GM23338 (cell line): ENCODE results near the gene SMTNL2. TPM values are rescaled to one million over a fixed set of nuclear protein-coding genes. Genes with fewer than 3 reads are reported as not detected.

ENCODE experiments used
- ATAC-seq: fragments of 200-7000 bp; cut with Tn5 transposase; 3 replicates; pipeline ENCODE4 v1.9.1; 2020
- DNase-seq: peaks from one replicate; pipeline ENCODE4 v3.0.0-alpha.2; 2015; ENCODE audit warnings: low spot score
- H2AFZ ChIP-seq: fragments of 200-600 bp; sonication (generic); 2 replicates; pipeline ENCODE4 v1.8.0; 2016; ENCODE audit warnings: antibody characterized with exemption, mild to moderate bottlenecking, moderate library complexity
- H3F3A ChIP-seq: fragments of 200-600 bp; sonication (generic); replicated peaks from 2 replicates; pipeline ENCODE4 v1.8.0; 2017; ENCODE audit warnings: antibody characterized with exemption, mixed run types, low read depth
- H3K27ac ChIP-seq: fragments of 200-600 bp; sonication (generic); 2 replicates; pipeline ENCODE4 v1.6.1; 2016; ENCODE audit warnings: low read depth
- H3K27me3 ChIP-seq: fragments of 200-600 bp; sonication (generic); 2 replicates; pipeline ENCODE4 v1.8.0; 2016; ENCODE audit warnings: mild to moderate bottlenecking, mixed run types, moderate library complexity; ENCODE audit not compliant: insufficient read depth
- H3K36me3 ChIP-seq: fragments of 200-600 bp; sonication (generic); 2 replicates; pipeline ENCODE4 v1.8.0; 2016; ENCODE audit warnings: mild to moderate bottlenecking; ENCODE audit not compliant: insufficient read depth
- H3K4me1 ChIP-seq: fragments of 200-600 bp; sonication (generic); 2 replicates; pipeline ENCODE4 v1.8.0; 2016; ENCODE audit warnings: mild to moderate bottlenecking, moderate library complexity; ENCODE audit not compliant: insufficient read depth
- H3K4me2 ChIP-seq: fragments of 200-600 bp; sonication (generic); 2 replicates; pipeline ENCODE4 v1.7.1; 2017; ENCODE audit warnings: mixed run types
- H3K4me3 ChIP-seq: fragments of 200-600 bp; sonication (generic); 2 replicates; pipeline ENCODE4 v1.6.1; 2016; ENCODE audit warnings: mixed run types
- H3K79me2 ChIP-seq: fragments of 200-600 bp; sonication (generic); replicated peaks from 2 replicates; pipeline ENCODE4 v1.8.0; 2017; ENCODE audit warnings: mild to moderate bottlenecking; ENCODE audit not compliant: insufficient read depth
- H3K9me2 ChIP-seq: fragments of 200-600 bp; sonication (generic); 2 replicates; pipeline ENCODE4 v1.8.0; 2017; ENCODE audit not compliant: insufficient read depth
- H4K20me1 ChIP-seq: fragments of 200-600 bp; sonication (generic); replicated peaks from 2 replicates; pipeline ENCODE4 v1.8.0; 2017; ENCODE audit warnings: mild to moderate bottlenecking; ENCODE audit not compliant: insufficient read depth
- H3K27ac Mint-ChIP-seq: 2 replicates; pipeline ENCODE4 v1.8.0; 2020; ENCODE audit warnings: inconsistent platforms, mild to moderate bottlenecking, moderate library complexity, mixed read lengths
- H3K27me3 Mint-ChIP-seq: 3 replicates; pipeline ENCODE4 v1.8.0; 2022; ENCODE audit warnings: low read depth, mild to moderate bottlenecking, moderate library complexity, mixed read lengths, inconsistent platforms; ENCODE audit not compliant: insufficient read depth, poor library complexity
- H3K36me3 Mint-ChIP-seq: 3 replicates; pipeline ENCODE4 v1.8.0; 2021; ENCODE audit warnings: low read depth, mild to moderate bottlenecking, inconsistent platforms, moderate library complexity, mixed read lengths
- H3K4me1 Mint-ChIP-seq: 3 replicates; pipeline ENCODE4 v1.8.0; 2020; ENCODE audit warnings: mild to moderate bottlenecking, inconsistent platforms, mixed read lengths
- H3K4me3 Mint-ChIP-seq: 3 replicates; pipeline ENCODE4 v1.8.0; 2021; ENCODE audit warnings: moderate library complexity, mild to moderate bottlenecking, inconsistent platforms, mixed read lengths
- H3K9me3 Mint-ChIP-seq: 3 replicates; pipeline ENCODE4 v1.8.0; 2020; ENCODE audit warnings: moderate library complexity, mild to moderate bottlenecking, inconsistent platforms, mixed read lengths
- CREB1 ChIP-seq: fragments of 250-450 bp; sonication (Bioruptor Pico); IDR thresholded peaks from 2 replicates; pipeline ENCODE4 v1.5.0; 2020; ENCODE audit warnings: low read depth, mild to moderate bottlenecking, moderate library complexity
- CTCF ChIP-seq, 2 experiments: fragments of 200-600 bp in 1 of 2; sonication (generic) in 1 of 2; conservative IDR thresholded peaks; 2 replicates each; pipeline versions ENCODE4 v1.5.1 to v1.6.1; 2016 to 2017; ENCODE audit warnings: antibody characterized with exemption in 2 of 2, low read depth in 2 of 2, mild to moderate bottlenecking in 2 of 2, moderate library complexity in 1 of 2
- ETS1 ChIP-seq: IDR thresholded peaks from 2 replicates; pipeline ENCODE4 v1.6.1; 2016; ENCODE audit warnings: antibody characterized with exemption
- EZH2phosphoT487 ChIP-seq: fragments of 200-600 bp; sonication (generic); IDR thresholded peaks from one replicate; pipeline ENCODE4 v1.8.1; 2018; ENCODE audit warnings: antibody characterized with exemption; ENCODE audit not compliant: unreplicated experiment
- NANOG ChIP-seq: IDR thresholded peaks from 2 replicates; pipeline ENCODE4 v1.6.1; 2016; ENCODE audit warnings: antibody characterized with exemption, borderline replicate concordance
- POLR2AphosphoS5 ChIP-seq: IDR thresholded peaks from 2 replicates; pipeline ENCODE4 v1.6.1; 2016; ENCODE audit warnings: antibody characterized with exemption, low read depth
- REST ChIP-seq: IDR thresholded peaks from one replicate; pipeline ENCODE4 v1.6.1; 2018; ENCODE audit warnings: antibody characterized with exemption; ENCODE audit not compliant: unreplicated experiment
- STAT1 ChIP-seq: IDR thresholded peaks from one replicate; pipeline ENCODE4 v1.6.1; 2016; ENCODE audit warnings: antibody characterized with exemption; ENCODE audit not compliant: unreplicated experiment
- ZNF114 ChIP-seq: fragments of 250-450 bp; sonication (Bioruptor Pico); IDR thresholded peaks from 2 replicates; pipeline ENCODE4 v1.5.0; 2020; ENCODE audit warnings: mild to moderate bottlenecking, moderate library complexity
- ZNF331 ChIP-seq: fragments of 250-450 bp; sonication (Bioruptor Pico); IDR thresholded peaks from 2 replicates; pipeline ENCODE4 v1.5.0; 2020; ENCODE audit warnings: low read depth, mild to moderate bottlenecking, moderate library complexity
- polyA plus RNA-seq: library from polyadenylated mRNA; unstranded; fragments of >200 nt; fragmentation: Nextera tagmentation; extraction: Ambion mirVana; gene quantifications from 2 replicates; pipeline ENCODE4 v1.2.1, GENCODE V29; 2016
- total RNA-seq: library from RNA; depleted of rRNA; stranded (reverse); fragments of >200 nt; shearing (Covaris generic); gene quantifications from 2 replicates; pipeline ENCODE4 v1.2.3, GENCODE V29; 2014

Gene SMTNL2
- total and polyA plus RNA-seq, 2 experiments from 2014 or later: 1.3 to 4.3 TPM

GRCh38 chr17:4600563-4600962 lies 16.2 kb downstream of the SMTNL2 start:
- no peaks in the 10 kb centered on the region; the same call in 2 of the 3 replicates for H3K36me3 Mint-ChIP-seq
- Histone ChIP-seq H3K4me3 (peak overlapping the region; percentile 45; the same call in 1 of the 2 replicates), H3K9me2 (no peaks in the 10 kb centered on the region), H3F3A (0 out of 2 replicates have a peak, but pooled peaks cover 9% of the 10 kb centered on the region), H4K20me1 (no peaks in the 10 kb centered on the region), H3K36me3 (no peaks in the 10 kb centered on the region), H3K79me2 (no peaks in the 10 kb centered on the region), H2AFZ (peak overlapping the region; percentile 94; the same call in 1 of the 2 replicates), H3K27ac (no peak overlapping the region), H3K4me1 (peaks cover 23% of the 10 kb centered on the region), H3K4me2 (peak overlapping the region; percentile 74), H3K27me3 (no peaks in the 10 kb centered on the region)
- ATAC-seq: peak; percentile 50
- H3K9me3 Mint-ChIP-seq: no peaks in the 10 kb centered on the region
- peaks cover 36% of the 10 kb centered on the region for H3K4me1 Mint-ChIP-seq
- H3K4me3 Mint-ChIP-seq: peak overlapping the region; percentile 61
- peak; percentile 47 for DNase-seq
- TF ChIP-seq CTCF (conservative IDR thresholded peaks at IDR 0.05; ENCODE audit: low read depth in 2 of 2) (no peak), NANOG (no peak), REST (no peak), EZH2phosphoT487 (no peak), CREB1 (CRISPR knock-in tag) (no peak), ZNF331 (CRISPR knock-in tag) (no peak), POLR2AphosphoS5 (no peak), STAT1 (no peak), ETS1 (no peak), ZNF114 (no peak)
- H3K27me3 Mint-ChIP-seq: peaks cover 20% of the 10 kb centered on the region
- peak overlapping the region; percentile 73; the same call in 1 of the 2 replicates for H3K27ac Mint-ChIP-seq
